GM18511 (cell line): ENCODE data around the gene RNF41.
"Not testable (repeated sequence)": the region's sequence is repeated elsewhere in the genome, so short reads cannot be mapped to it uniquely, and the experiment has no call there.

Source experiments
- ATAC-seq: cut with Tn5 transposase; IDR thresholded peaks from one replicate; pipeline ENCODE4 v1.9.1; 2021; ENCODE audit warnings: mild to moderate bottlenecking, moderate library complexity; ENCODE audit not compliant: unreplicated experiment

RNF41 gene

GRCh38 chr12:56213878-56214277 lies 7.8 kb downstream of the RNF41 start:
- ATAC-seq: no peak

- ATAC-seq: no peak
These were observed 9.4 kb downstream of the RNF41 start for GRCh38 chr12:56212361-56212760.

GRCh38 chr12:56208006-56208405 lies 13.7 kb downstream of the RNF41 start:
- ATAC-seq: no peak

- no peak for ATAC-seq
These were observed 15.1 kb downstream of the RNF41 start for GRCh38 chr12:56206452-56207166.

- no peak for ATAC-seq
These were observed 16.3 kb downstream of the RNF41 start for GRCh38 chr12:56205445-56205844.

- ATAC-seq: no peak
These were observed 17.4 kb downstream of the RNF41 start for GRCh38 chr12:56204275-56204674.

GRCh38 chr12:56202838-56203237 lies 18.9 kb downstream of the RNF41 start:
- no peak for ATAC-seq

GRCh38 chr12:56202366-56202765 lies 19.4 kb downstream of the RNF41 start:
- ATAC-seq: no peak

- no peak for ATAC-seq
These were observed 22.9 kb downstream of the RNF41 start for GRCh38 chr12:56198836-56199235.

- no peak for ATAC-seq
These were observed 23.6 kb downstream of the RNF41 start for GRCh38 chr12:56197921-56198635.

- ATAC-seq: not testable (repeated sequence)
These were observed 24.7 kb downstream of the RNF41 start for GRCh38 chr12:56196818-56197550.

GRCh38 chr12:56193025-56193578 lies 28.6 kb downstream of the RNF41 start:
- ATAC-seq: no peak

- ATAC-seq: no peak
These were observed 29.1 kb downstream of the RNF41 start for GRCh38 chr12:56192582-56192981.

GRCh38 chr12:56190695-56191155 lies 31.0 kb downstream of the RNF41 start:
- ATAC-seq: no peak

- peak; percentile 50 for ATAC-seq
These were observed 31.6 kb downstream of the RNF41 start for GRCh38 chr12:56189918-56190694.

GRCh38 chr12:56189099-56189917 lies 32.4 kb downstream of the RNF41 start, which contains the start of gene SMARCC2:
TSS of gene SMARCC2 (minus strand) at chr12:56189483. CDS start at chr12:56189461, 22 bp downstream.
- peak; percentile 70 for ATAC-seq

- peak; percentile 2 for ATAC-seq
These were observed 33.0 kb downstream of the RNF41 start for GRCh38 chr12:56188778-56189098.

GRCh38 chr12:56188131-56188777 lies 33.5 kb downstream of the RNF41 start:
- no peak for ATAC-seq

- ATAC-seq: no peak
These were observed 34.8 kb downstream of the RNF41 start for GRCh38 chr12:56186957-56187356.
